Neural cell (in vitro differentiated cells): ENCODE measurements around the gene RBM19.

Experiments
- EP300 ChIP-seq: fragments of 450-650 bp; conservative IDR thresholded peaks from 2 replicates; pipeline ENCODE4 v1.6.1; 2014; ENCODE audit warnings: antibody characterized with exemption, mild to moderate bottlenecking, moderate library complexity; ENCODE audit not compliant: poor library complexity, severe bottlenecking
- EZH2 ChIP-seq: fragments of 200-600, 300-800 bp; shearing (Covaris generic), sonication (generic); IDR thresholded peaks from 2 replicates; pipeline ENCODE4 v1.6.1; 2014; ENCODE audit warnings: antibody characterized with exemption, low read length, borderline replicate concordance, mild to moderate bottlenecking; ENCODE audit not compliant: insufficient read depth, poor library complexity, severe bottlenecking
- MXI1 ChIP-seq: fragments of 450-650 bp; conservative IDR thresholded peaks from 2 replicates; pipeline ENCODE4 v1.6.1; 2014; ENCODE audit warnings: antibody characterized with exemption, mild to moderate bottlenecking; ENCODE audit not compliant: poor library complexity, severe bottlenecking
- POLR2AphosphoS5 ChIP-seq: IDR thresholded peaks from 2 replicates; pipeline ENCODE4 v1.6.1; 2012
- RAD21 ChIP-seq: fragments of 450-650 bp; conservative IDR thresholded peaks from 2 replicates; pipeline ENCODE4 v1.6.1; 2014; ENCODE audit warnings: antibody characterized with exemption, mild to moderate bottlenecking, moderate library complexity
- REST ChIP-seq: IDR thresholded peaks from 2 replicates; pipeline ENCODE4 v1.6.1; 2012; ENCODE audit warnings: borderline replicate concordance
- SMC3 ChIP-seq: fragments of 450-650 bp; conservative IDR thresholded peaks from 2 replicates; pipeline ENCODE4 v1.6.1; 2014; ENCODE audit warnings: antibody characterized with exemption, mild to moderate bottlenecking, moderate library complexity; ENCODE audit not compliant: poor library complexity
- TAF1 ChIP-seq: IDR thresholded peaks from 2 replicates; pipeline ENCODE4 v1.6.1; 2012; ENCODE audit warnings: low read depth
- TF ChIP-seq, protein P1 (sequence below): fragments of 450-650 bp; IDR thresholded peaks from 2 replicates; pipeline ENCODE4 v1.5.1; 2014; ENCODE audit warnings: antibody characterized with exemption, mild to moderate bottlenecking, moderate library complexity; ENCODE audit not compliant: poor library complexity, severe bottlenecking

DNA sequence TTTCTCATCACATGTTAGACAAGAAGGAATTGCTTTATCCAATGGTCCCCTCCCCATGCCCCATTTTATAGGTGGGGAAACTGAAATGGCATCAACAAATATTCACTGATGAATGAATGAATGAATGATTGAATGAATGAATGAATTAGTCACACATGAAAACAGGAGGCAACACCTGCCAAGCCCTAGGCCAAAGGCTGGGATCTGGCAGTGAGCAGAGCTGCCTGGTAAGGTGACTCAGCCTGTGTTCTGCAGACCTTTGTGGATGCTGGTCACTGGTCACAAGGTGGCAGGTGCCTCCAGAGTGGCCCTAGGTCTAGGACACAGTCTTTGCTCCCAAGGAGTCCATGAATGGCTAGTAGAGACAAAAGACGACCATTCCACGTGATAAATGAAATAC, 188.4 kb downstream of the RBM19 start:
- TF ChIP-seq, protein P1, sequence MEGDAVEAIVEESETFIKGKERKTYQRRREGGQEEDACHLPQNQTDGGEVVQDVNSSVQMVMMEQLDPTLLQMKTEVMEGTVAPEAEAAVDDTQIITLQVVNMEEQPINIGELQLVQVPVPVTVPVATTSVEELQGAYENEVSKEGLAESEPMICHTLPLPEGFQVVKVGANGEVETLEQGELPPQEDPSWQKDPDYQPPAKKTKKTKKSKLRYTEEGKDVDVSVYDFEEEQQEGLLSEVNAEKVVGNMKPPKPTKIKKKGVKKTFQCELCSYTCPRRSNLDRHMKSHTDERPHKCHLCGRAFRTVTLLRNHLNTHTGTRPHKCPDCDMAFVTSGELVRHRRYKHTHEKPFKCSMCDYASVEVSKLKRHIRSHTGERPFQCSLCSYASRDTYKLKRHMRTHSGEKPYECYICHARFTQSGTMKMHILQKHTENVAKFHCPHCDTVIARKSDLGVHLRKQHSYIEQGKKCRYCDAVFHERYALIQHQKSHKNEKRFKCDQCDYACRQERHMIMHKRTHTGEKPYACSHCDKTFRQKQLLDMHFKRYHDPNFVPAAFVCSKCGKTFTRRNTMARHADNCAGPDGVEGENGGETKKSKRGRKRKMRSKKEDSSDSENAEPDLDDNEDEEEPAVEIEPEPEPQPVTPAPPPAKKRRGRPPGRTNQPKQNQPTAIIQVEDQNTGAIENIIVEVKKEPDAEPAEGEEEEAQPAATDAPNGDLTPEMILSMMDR, result no peak
- TF ChIP-seq POLR2AphosphoS5 (no peak), EP300 (no peak), MXI1 (no peak), EZH2 (no peak), RAD21 (no peak), SMC3 (no peak), REST (no peak), TAF1 (no peak)
